Epithelial cell of esophagus (primary cell): ENCODE results near the gene CCNY.

Experiments
- DNase-seq: peaks from one replicate; pipeline ENCODE4 v3.0.0; 2010; ENCODE audit warnings: low read depth
- H3K4me3 ChIP-seq: 2 replicates; pipeline ENCODE4 v1.5.1; 2011; ENCODE audit warnings: mild to moderate bottlenecking, low read length, control low read depth
- TF ChIP-seq, protein P1 (sequence below): IDR thresholded peaks from 2 replicates; pipeline ENCODE4 v1.5.1; 2011; ENCODE audit warnings: low read depth, mild to moderate bottlenecking, low read length, control low read depth, inconsistent platforms; ENCODE audit not compliant: insufficient read depth; ENCODE audit errors: missing control alignments

Gene CCNY

DNA sequence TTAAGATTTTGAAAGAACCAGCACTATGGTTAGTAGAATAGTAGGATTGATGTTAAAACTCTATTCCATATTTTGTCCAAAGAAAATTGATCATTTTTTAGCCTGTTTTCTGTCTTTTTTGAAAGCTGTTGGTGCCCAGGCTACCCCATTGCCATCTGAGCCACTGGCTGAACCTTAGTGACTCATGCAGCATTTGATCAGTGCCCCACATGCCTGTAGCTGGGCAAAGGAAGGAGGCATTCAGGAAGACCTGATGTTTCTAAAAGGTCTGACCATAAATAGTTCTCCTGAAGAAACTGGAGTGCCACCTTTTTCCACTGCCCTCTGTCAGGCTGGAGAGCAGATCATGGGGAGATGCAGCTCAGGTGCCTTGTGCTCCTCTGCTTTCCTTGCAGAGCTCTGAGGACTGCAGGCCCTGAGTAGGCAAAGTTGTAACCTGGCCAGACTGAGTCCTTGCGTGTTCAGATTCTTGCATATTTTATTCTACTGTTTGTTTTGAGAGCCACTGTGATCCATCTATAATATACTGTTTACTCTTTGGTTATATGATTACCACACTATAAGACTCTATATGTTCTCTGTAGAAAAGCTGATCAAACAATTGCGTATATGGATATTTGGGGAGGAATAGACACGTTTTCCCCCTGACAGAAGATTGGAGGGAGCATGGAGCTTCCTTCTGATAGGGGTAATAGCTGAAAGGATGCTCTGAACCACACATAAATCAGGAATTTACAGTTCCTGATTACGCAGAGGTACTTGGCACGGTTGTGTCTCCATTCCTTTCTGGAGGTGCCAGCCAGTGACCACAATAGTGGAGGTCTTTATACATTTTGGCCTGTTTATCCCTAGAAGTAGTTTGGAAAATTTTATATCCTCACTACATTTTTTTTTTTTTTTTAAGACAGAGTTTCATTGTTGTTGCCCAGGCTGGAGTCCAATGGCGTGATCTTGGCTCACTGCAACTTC lies 219.9 kb downstream of the CCNY start:
- peak; percentile 22 for DNase-seq
- TF ChIP-seq, protein P1, sequence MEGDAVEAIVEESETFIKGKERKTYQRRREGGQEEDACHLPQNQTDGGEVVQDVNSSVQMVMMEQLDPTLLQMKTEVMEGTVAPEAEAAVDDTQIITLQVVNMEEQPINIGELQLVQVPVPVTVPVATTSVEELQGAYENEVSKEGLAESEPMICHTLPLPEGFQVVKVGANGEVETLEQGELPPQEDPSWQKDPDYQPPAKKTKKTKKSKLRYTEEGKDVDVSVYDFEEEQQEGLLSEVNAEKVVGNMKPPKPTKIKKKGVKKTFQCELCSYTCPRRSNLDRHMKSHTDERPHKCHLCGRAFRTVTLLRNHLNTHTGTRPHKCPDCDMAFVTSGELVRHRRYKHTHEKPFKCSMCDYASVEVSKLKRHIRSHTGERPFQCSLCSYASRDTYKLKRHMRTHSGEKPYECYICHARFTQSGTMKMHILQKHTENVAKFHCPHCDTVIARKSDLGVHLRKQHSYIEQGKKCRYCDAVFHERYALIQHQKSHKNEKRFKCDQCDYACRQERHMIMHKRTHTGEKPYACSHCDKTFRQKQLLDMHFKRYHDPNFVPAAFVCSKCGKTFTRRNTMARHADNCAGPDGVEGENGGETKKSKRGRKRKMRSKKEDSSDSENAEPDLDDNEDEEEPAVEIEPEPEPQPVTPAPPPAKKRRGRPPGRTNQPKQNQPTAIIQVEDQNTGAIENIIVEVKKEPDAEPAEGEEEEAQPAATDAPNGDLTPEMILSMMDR, result no peak
- no peak overlapping the region for H3K4me3 ChIP-seq

DNA sequence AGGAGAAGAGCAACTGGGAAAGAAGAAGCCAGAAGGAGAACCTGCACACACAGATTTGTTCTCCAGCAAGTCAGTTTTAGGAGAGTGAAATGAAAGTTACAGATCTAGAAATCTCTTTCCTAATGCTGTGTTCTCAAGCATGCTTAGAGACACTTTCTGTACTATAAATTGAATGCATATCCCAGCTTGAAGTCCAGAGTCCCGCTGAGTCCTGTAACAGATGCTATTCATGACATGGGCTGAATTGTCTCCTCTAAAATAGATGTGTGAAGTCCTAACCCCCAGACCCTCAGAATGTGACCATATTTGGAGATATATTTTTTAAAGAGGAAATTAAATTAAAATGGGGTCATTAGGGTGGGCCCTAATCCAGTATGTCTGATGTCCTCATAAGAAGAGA lies 222.0 kb downstream of the CCNY start:
- DNase-seq, result no peak
- TF ChIP-seq, protein P1, result no peak
- no peak overlapping the region for H3K4me3 ChIP-seq

DNA sequence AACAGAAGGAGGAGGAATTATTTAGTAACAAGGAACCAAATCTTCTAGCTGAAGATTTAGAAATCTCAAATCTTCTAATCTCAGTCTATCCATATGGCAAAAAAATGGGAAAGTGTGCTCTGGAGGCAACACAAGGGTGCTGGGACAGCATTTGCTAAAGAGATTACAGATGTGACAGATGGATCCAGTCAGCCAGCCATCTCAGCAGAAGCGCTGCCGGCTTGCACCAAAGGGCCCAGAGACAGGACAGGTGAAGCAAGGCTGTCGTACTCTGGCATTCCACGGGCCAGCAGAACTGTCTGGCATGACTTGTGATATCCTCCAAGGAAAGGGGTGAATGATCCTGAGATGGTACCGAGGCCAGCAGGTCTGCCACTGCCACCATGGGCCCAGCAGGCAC lies 223.1 kb downstream of the CCNY start:
- no peak overlapping the region for H3K4me3 ChIP-seq
- TF ChIP-seq, protein P1, result no peak
- no peak for DNase-seq

DNA sequence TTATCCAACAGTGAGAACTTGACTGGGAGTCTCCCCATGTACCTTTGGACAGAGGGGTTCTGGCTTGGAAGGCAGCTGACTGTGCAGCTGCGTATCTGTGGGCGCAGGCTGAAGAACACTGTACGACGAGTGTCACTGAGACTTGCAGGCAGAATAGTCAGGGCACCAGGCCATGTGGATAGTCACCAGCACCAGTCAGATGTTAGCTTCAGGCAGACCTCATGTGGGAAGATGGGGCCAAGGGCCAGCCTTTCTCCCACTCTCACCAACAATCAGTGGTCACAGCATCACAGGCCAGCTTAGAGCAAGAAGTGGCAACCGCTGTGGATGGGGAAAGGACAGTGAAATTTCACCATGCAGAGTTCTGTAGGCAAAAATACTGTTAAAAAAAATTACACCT lies 225.4 kb downstream of the CCNY start:
- TF ChIP-seq, protein P1, result no peak
- DNase-seq, result no peak
- no peak overlapping the region for H3K4me3 ChIP-seq

DNA sequence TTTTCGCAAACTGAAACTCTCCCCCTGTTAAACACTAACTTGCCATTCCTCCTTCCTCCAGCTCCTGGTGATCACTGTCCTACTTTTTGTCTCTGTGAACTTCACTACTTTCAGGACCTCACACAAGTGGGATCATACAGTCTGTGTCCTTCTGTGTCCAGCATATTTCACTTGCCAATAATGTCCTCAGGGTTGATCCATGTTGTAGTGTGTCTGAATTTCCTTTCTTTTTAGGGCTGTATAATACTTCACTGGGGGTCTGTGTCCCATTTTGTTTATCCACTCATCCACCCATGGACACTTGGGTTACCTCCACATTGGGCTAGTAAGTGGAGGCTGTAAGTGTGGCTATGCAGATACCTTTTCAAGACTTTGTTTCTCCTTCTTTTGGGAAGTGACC lies 226.1 kb downstream of the CCNY start:
- no peak overlapping the region for H3K4me3 ChIP-seq
- no peak for DNase-seq
- TF ChIP-seq, protein P1, result no peak

DNA sequence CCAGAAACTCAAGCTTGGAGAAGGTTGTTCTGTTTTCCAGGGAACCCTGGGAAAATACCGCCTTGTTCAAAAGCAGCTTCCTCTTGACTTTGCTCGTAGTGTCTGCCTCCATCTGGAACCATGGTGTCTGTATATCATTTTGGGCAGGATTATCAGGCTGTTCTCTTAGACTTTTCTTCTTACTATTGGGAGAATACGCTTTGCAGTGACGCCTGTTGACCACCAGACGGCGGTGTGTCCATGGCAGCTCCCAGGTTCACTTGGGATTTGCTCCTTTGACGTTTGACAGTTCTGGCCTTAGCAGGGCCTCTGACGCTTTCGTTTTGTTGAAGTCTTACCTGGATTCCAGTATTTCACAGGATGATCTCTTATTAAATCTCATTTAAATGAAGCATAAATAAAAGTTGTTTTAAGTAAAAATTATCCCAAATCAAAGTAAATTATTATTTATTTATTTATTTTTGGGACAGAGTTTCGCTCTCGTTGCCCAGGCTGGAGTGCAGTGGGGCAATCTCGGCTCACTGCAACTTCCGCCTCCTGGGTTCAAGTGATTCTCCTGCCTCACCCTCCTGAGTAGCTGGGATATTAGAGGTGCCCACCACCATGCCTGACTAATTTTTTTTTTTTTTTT lies 227.1 kb downstream of the CCNY start:
- peak; percentile 77 for DNase-seq
- H3K4me3 ChIP-seq, result no peak overlapping the region
- TF ChIP-seq, protein P1, result peak; percentile 100
